HG03342 (cell line): ENCODE measurements around the gene AGPAT3.
A peak's percentile ranks its signal among the peaks of the same experiment; 100 is the strongest.

Experiments used
- ATAC-seq: cut with Tn5 transposase; IDR thresholded peaks from one replicate; pipeline ENCODE4 v1.9.1; 2021; ENCODE audit warnings: mild to moderate bottlenecking, moderate library complexity; ENCODE audit not compliant: unreplicated experiment

Gene AGPAT3

DNA sequence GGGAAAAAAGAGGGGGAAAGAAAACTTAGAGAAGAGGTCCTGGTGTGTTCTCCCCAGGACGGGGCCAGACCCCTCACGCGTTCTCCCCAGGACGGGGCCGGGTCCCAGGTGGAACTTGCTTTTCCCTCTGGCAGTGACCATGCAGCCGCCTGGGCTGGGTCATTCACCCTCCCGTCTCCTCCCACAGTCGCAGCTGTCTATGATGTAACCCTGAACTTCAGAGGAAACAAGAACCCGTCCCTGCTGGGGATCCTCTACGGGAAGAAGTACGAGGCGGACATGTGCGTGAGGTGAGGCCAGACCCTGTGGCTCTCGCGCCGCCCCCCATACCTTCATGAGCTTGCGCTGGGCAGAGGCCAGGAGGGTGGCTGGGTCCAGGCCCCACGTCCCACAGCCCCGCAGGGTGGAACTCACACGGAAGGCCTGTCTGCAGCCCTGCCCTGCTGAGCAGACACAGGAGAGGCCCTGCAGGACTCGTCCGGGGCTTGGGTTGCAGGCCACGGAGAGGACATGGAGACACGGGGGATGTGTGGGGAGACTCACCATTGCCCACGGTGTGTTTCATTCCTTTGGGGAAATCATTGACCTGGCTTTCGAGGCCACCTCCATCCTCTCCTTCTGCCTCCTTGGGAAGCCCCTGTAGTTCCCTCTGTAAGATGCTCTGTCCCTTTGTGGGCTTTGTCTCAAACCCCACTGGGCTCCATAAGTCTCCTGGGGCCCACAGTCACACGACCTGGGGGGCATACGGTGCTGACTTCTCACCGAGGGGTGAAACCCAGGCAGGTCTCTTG is 106.4 kb downstream of the AGPAT3 start:
- ATAC-seq: no peak

DNA sequence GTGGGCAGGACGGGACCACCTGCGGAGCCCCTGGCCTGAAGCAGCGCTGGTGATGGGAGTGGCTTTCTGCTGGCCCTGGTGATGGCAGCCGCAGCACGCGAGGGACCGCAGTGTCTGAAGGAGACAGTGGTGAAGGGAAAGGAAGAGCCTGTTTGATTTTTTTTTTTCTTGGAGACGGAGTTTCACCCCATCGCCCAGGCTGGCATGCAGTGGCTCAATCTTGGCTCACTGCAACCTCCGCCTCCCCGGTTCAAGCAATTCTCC is 106.9 kb downstream of the AGPAT3 start:
- no peak for ATAC-seq

DNA sequence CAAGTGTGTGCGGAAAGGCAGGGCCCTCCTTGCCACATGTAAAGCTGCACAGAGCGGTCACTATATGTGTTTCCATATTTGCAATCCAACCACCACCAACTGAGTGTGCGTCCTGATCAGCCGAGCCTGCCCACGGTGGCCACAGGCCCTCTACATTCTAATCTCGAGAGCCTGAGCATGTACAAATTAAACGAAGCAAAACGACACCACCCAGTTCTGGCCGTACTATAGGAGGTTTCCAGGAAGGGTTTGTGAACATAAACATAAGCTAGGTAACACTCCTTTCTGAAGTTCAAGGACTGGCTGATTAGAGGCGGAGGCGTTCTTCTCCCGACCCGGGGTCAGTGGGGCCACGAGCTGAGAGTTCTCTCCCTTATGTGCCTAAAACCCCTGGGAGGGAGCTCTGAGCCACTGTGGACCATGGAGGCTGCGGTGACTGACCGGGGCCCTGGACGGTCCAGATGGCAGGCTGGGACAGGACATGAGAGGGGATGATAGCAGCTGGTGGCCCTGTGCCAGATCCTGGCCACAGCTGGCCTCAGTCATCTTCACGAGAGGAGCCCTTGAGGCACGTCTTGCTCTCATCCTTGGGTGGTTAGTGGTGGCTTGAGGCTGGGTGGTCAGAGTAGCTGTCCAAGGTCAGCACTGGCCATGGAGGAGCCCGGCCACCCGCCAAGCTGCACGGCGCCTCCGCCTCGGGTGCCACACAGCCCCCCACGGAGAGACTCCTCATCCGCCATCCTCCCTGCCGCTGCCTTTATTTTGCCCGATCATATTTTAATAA is 108.0 kb downstream of the AGPAT3 start:
- no peak for ATAC-seq

DNA sequence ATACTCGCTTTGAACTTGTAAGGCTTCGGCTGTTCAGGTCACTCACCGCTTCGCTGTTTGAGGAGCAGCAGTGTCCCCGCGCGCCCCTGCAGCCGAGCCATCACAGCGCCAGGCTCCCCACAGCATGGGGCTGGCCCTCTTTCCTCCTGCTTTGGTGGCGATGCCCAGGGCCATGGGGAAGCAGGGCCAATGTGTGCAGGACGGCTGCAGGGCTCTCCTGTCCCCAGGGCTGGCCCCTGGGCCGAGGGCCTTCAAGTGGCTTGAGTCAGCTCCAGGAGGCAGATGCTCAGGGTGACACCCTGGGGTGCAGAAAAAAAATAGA is 108.6 kb downstream of the AGPAT3 start:
- no peak for ATAC-seq

DNA sequence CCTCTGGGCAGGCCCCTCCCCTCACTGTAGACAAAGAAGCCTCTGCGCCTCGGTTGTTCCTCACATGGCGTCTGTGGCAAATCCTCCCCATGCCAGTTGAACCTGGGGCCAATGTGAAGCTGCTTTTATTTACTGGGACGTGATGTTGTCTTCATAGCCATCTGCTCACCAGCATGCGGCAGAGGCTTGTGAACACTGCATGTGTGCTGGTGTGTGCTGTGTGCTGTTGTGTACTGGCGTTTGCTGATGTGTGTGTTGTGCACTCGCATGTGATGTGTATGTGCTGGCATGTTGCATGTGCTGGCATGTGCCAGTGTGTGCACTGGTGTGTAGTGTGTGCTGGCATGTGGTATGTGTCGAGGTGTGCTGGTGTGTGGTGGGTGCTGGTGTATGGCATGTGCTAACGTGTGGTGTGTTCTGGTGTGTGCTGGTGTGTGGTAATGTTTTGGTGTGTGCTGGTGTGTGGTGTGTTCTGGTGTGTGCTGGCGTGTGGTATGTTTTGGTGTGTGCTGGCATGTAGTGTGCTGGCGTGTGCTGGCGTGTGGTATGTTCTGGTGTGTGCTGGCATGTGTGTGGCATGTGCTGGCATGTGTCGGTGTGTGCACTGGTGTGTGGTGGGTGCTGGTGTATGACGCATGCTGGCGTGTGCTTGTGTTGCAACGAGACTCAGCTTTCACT is 109.9 kb downstream of the AGPAT3 start:
- peak; percentile 11 for ATAC-seq

DNA sequence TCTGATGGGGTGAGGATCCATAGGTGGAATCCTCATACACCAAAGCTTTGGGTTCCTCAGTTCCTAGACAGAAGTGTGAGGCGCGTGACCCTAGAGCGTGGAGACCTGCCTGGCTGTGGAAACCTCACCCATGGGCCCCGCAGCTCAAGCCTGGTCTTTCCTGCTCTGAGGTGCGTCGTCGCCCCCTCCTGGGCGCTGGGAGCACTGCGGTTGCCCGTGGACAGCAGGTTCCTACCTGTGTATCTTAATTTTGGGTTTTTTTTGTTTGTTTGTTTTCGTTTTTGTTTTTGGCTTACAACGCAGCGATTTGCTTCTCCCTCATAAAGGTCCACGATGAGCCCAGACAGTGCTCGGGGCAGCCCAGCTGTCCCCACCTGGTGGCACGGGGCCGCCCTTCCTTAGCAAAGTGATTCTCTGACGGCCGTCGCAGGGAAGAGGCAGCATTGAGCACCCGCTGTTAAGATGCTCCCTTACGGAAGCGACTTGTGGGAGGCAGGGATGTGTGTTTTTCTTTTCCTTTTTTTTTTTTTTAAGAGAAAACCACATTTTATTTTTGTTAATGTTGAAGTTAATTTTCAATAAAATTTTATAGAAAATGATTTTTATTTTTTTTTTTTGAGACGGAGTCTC is 110.6 kb downstream of the AGPAT3 start:
- ATAC-seq: peak; percentile 59

DNA sequence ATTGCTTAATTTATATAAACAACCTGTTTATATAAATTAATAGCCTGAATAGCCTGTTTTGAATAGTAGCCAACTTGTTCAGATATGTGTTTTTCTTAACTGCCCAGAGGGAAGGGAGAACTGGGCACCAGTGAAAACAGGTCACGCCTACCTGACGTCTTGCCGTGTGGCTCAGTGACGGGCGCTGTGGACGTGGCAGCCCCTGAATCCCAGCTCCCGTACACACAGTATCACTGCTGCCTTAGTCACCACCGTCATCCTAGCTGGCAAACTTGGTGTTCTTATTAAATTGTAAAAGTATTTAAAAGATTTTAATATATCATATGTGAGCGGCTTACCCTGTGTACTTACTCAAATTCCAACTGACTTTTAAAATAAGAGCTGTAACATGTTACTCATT is 111.6 kb downstream of the AGPAT3 start:
- ATAC-seq: no peak

DNA sequence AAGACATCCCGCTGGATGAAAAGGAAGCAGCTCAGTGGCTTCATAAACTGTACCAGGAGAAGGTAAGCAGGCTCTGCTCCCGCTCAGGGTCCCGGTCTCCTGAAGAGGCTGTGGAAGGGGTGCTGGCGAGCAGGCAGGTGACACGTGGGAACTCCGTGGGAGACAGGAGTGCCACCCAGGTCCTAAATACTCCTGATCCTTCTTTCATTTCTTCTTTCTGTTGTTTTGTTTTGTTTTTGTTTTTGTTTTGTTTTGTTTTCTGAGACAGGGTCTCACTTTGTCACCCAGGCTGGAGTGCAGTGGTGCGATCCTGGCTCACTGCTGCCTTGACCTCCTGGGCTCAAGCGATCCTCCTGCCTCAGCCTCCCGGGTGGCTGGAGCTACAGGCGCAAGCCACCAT is 113.0 kb downstream of the AGPAT3 start:
- no peak for ATAC-seq

DNA sequence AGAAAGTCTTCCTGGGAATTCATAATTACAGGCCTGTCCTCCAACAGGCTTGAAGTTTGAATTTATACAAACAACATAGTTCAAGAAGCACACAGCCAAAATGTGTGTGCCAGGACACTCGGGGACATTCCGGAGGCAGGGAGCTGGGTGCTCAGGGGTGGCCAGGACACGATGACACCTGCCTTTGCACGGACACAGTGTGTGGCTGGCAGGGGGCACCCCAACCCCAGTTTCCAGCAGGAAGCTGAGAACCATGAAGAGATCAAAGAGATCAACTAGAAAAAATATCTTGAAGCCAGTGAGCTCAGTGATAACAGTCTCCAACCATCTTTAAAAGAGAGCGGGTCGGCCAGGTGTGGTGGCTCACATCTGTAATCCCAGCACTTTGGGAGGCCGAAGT is 114.6 kb downstream of the AGPAT3 start:
- ATAC-seq: no peak

DNA sequence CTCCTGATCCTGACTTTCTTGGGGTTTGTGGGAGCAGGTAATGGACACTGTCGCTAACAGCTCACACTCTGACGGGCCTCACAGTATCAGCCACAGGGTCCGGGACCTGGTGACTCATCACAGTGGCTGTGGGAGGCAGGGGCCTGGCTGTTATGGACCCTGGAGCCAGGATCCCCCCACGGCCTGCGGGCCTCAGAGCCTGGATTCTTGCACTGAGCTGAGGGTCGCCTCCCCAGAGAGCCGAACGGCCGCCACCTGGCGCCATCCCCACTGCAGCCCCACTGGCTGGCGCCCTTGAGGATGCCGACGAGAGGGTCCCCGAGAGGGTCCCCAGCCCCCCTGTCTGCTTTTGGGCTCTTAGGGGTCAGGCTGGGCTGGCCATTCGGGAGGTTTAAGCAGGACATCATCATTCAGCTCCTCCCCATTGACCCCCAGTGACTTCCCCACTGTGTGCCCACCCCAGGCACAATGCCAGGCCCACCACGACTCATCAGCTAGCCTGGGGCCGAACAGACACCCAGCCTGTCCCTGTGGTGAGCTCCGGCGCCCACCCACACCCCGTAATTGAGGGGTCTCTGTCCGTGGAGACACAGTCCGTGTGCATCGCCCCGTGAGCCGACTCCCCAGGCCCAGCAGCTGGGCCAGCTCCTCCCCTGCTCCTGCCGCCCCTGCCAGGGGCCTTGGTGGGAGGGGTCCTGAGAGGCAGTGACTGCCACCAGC is 116.3 kb downstream of the AGPAT3 start:
- no peak for ATAC-seq

DNA sequence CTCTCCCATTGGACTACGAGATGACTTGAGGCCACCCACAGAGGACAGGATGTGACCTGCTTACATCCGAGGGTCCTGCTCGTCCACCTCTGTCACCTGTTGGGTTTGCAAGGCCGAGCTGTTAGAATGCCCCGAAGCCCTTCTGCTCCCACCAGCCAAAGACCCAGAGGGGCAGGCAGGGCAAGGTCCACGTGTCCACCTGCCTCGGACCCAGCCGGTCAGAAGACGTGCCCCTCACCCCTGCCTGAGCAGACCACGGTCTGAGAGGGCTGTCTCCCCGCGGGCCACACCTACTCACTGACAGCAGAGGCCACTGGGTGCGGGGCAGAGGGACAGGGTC is 116.8 kb downstream of the AGPAT3 start:
- no peak for ATAC-seq

DNA sequence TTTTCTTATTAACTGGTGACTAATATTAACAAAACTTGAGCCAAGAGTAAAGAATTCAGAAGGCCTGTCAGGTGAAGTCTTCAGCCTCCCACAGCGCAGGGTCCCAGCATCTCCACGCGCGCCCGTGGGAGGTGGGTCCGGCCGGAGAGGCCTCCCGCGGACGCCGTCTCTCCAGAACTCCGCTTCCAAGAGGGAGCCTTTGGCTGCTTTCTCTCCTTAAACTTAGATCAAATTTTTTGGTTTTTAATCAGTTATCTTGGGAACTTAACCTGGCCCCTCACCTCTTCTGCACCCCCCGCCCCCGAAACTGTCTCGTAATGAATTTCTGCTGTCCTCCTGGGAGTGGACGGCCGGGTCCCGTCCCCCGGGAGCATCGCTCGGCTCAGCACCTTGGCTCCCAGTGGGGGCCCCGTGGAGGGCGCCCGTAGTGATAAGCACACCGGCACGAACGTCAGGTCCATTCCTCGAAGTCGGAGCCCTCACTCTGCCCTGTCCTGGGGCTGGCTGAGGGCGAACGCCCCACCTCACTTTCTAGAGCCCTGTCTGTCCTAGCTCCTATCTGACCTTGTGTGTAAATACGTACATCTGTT is 117.6 kb downstream of the AGPAT3 start:
- no peak for ATAC-seq

DNA sequence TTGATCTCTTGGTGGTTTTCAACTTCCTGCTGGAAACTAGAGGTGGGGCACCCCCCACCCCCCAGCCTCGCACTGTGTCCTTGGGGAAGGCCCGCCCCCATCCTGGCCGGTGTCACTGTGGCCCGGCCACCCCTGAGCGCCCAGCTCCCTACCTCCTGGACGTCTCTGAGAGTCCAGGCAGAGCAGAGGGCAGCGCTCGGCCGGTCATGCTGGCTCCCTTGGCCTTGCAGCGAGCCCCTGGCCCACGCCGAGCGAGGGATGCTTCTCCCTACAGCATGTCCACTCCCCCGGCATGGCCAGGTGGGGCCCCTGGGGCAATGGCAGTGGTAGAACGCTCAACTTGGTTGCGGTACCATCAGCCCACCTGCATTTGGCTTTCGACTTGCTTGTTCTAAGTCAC is 118.4 kb downstream of the AGPAT3 start:
- ATAC-seq: no peak

DNA sequence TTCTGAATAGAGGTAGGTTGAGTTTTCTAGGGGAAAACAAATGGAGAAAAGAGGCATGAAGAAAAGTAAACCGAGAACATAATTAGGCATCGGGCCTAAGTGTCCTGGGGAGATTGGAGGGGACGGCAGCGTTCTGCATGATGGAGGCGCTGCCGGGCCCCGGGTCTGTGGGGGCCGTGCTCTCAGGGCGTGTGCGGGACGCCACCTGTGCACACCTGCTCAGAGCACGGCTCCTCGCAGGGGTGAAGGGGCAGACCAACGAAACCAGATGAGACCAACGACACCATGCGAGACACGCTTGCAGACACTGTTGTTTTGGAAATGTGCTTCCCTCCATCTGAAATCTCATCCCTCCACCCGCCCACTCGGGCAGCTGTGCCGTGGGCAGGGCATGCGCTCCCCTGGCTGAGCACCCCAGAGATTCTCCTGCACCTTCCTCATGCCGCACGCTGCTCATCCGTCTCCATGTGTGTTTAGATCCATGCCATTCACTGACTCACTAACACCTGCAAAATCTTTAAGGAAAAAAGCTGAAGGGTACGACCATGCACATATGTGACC is 118.9 kb downstream of the AGPAT3 start:
- no peak for ATAC-seq

DNA sequence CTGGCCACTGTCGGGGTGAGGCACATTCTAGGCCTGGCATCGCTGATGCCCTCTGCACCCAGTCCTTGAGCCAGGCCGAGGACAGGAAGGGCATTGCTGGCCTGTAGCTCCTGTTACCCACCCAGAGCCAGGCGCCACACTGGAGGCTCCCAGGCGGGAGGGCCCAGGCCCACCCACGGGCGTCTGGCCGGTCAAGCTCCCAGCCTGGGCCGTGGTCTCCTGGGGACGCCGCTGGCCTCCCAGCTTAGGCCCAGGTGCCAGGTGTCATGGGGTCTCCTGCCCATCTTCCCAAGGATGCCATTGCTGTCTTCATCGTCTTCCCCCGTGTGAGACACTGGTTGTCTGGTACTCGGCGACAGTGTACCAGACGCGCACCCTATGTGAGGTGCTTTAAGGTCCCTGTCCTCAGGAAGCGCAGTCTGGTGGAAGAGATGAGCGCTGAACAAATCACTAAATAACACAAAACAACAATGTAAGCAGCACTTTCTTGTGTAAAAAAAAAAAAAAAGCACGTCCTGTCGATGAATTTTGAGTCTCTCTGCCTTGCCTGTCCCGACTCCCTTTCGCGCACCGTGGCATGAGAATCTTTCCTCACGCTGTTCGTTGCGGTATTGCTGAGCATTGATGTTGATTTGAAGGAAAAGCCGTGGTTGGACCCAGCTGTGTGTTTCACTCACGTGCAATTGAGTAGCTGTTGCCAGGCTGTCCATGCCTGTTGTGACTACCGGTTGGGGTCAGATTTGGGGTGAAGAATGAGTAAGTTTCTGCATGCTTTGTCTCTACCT is 120.1 kb downstream of the AGPAT3 start:
- no peak for ATAC-seq

DNA sequence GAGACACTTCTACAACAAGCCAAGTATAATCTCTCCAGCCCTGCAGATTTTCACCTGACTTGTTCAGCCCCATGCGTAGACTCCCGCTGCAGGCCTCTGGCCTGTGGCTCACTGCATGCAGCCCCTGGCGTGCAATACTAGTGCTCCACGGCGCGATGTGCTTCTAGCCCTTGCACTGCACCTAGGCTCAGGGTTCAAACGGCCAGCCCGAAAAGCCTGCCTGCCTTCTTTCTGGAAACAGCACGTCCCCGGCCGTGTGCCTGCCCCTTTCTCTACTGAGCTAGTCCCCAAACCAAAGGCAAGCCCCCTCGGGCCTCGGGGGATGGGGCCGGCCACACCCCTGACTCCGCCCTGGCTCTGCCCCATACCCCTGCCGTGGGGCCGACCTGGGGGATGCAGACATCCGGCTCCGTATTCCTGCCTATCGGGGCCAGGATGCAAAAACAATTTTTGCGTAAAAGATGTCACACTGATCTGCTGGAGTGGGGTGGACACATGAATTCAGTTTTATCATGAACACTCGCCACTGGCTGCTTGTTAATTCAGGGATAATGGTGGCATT is 120.7 kb downstream of the AGPAT3 start:
- ATAC-seq: no peak

DNA sequence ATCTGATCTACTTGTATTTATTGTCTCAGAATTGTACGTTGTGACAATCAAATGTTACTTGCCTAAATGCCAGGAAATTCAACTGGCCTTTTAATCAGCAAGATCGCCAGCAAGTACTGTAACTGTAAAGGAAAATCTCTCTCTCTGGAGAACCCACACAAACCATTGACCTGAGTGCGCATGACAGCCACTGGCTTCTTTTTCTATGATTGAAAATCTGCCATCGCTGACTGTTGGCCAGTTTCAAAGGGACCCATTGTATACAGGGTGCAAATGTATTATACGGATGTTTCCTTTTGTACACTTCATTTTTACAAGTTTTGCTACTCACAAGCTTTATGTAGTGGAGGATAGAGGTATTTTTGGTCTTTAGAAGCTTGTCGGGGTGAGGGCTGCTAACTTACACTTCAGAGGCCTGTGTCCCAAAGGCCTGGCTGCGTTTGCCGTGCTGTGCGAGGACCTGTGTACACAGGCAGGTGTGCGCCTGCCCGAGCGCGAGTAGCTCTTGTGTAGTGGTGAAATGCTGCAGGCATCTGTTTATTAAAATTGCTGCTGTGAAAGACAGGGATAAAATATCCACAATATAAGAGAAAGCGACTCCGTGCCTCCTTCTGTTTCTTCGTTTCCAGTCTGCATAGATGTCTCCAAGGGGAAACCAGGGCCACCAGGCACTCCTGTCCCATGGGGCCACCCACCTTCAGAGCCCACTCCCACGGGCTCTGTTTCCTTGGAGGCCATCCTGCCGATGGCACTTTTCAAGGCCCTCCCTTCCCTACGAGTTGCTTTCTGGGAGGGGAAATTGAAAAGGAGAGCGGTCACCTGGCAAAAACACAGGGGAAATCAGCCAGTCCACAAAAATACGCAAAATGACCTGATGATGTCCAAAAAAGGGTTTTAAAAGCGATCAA is 121.8 kb downstream of the AGPAT3 start:
- ATAC-seq: no peak

DNA sequence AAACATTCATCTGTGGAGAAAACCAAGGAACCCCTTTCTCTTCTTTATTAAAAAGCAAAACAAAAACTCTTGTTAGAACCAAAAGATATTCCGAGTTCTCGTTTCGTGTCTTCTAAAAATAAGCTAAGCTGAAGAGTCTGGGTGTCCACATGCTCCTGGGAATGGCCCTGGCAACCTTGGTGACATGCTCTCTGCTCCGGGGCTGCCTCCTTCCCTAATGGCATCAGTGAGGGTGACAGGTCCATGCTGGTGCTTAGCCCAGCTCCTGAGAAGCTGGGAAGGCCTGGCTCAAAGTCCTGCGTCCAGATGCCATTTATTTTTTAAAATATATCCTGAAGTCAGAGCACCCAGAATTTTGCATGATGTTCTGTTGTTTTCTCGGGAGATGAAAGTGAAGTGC is 122.5 kb downstream of the AGPAT3 start:
- no peak for ATAC-seq
